WTC11 (cell line): ENCODE measurements around the gene MIF. TPM values are rescaled to one million over a fixed set of nuclear protein-coding genes. Genes with fewer than 3 reads are reported as not detected.
"Not testable (repeated sequence)": the region's sequence is repeated elsewhere in the genome, so short reads cannot be mapped to it uniquely, and the experiment has no call there.

Experiments
- ATAC-seq: fragments of 200-7000 bp; cut with Tn5 transposase; 2 replicates; pipeline ENCODE4 v1.10.0; 2021; ENCODE audit warnings: mild to moderate bottlenecking, moderate library complexity
- CTCF ChIA-PET: fragments of 300-600 bp; sonication (Branson Sonifier 250); formaldehyde crosslinking; loops from one replicate; lab custom pipeline; 2021; ENCODE audit warnings: antibody characterized with exemption; lab: Charles Lee
- POLR2A ChIA-PET: fragments of 350-600 bp; sonication (Branson Sonifier 250); formaldehyde crosslinking; loops from one replicate; lab custom pipeline; 2021; ENCODE audit warnings: antibody characterized with exemption; lab: Charles Lee
- DNase-seq: peaks from one replicate; pipeline ENCODE4 v3.0.0; 2021; ENCODE audit warnings: low spot score
- H3K27ac Mint-ChIP-seq: 2 replicates; pipeline ENCODE4 v1.8.0; 2021; ENCODE audit warnings: mixed read lengths
- H3K27me3 Mint-ChIP-seq: 2 replicates; pipeline ENCODE4 v1.8.0; 2021; ENCODE audit warnings: low read depth, mild to moderate bottlenecking, moderate library complexity, mixed read lengths
- H3K36me3 Mint-ChIP-seq: 2 replicates; pipeline ENCODE4 v1.8.0; 2021; ENCODE audit warnings: mixed read lengths
- H3K4me1 Mint-ChIP-seq: 2 replicates; pipeline ENCODE4 v1.8.0; 2022; ENCODE audit warnings: mixed read lengths
- H3K4me3 Mint-ChIP-seq: 2 replicates; pipeline ENCODE4 v1.8.0; 2021; ENCODE audit warnings: mild to moderate bottlenecking, moderate library complexity, mixed read lengths
- H3K9me3 Mint-ChIP-seq: 2 replicates; pipeline ENCODE4 v1.8.0; 2021; ENCODE audit warnings: mixed read lengths
- ARID4B ChIP-seq: sonication (generic); formaldehyde crosslinking; IDR thresholded peaks from 2 replicates; pipeline ENCODE4 v1.8.0; 2023; ENCODE audit warnings: missing genetic modification reagents, mild to moderate bottlenecking, borderline replicate concordance
- CBFB ChIP-seq: sonication (generic); formaldehyde crosslinking; IDR thresholded peaks from 2 replicates; pipeline ENCODE4 v1.8.1; 2022; ENCODE audit warnings: mild to moderate bottlenecking, low read depth, missing genetic modification reagents
- FOXP1 ChIP-seq: sonication (generic); formaldehyde crosslinking; IDR thresholded peaks from 2 replicates; pipeline ENCODE4 v1.8.0; 2022; ENCODE audit warnings: missing genetic modification reagents, mild to moderate bottlenecking, moderate library complexity, borderline replicate concordance
- JAZF1 ChIP-seq: fragments of 250-450 bp; sonication (Bioruptor Pico); IDR thresholded peaks from 2 replicates; pipeline ENCODE4 v1.9.0; 2021; ENCODE audit warnings: moderate library complexity, mild to moderate bottlenecking, inconsistent platforms
- MXD4 ChIP-seq: fragments of 250-450 bp; sonication (Bioruptor Pico); IDR thresholded peaks from 2 replicates; pipeline ENCODE4 v1.8.0; 2021; ENCODE audit warnings: mild to moderate bottlenecking, moderate library complexity, borderline replicate concordance
- MYBL2 ChIP-seq: sonication (generic); formaldehyde crosslinking; IDR thresholded peaks from 2 replicates; pipeline ENCODE4 v1.8.1; 2023; ENCODE audit warnings: mild to moderate bottlenecking, moderate library complexity, missing genetic modification reagents
- NR1H2 ChIP-seq: sonication (generic); formaldehyde crosslinking; IDR thresholded peaks from 2 replicates; pipeline ENCODE4 v1.9.0; 2021; ENCODE audit warnings: mild to moderate bottlenecking, moderate library complexity, missing genetic modification reagents
- PRDM15 ChIP-seq: sonication (generic); formaldehyde crosslinking; IDR thresholded peaks from 2 replicates; pipeline ENCODE4 v1.8.0; 2022; ENCODE audit warnings: missing genetic modification reagents
- SP1 ChIP-seq: sonication (generic); formaldehyde crosslinking; conservative IDR thresholded peaks from 2 replicates; pipeline ENCODE4 v1.8.1; 2022; ENCODE audit warnings: missing genetic modification reagents
- TEAD4 ChIP-seq: sonication (generic); formaldehyde crosslinking; IDR thresholded peaks from 2 replicates; pipeline ENCODE4 v1.8.0; 2022; ENCODE audit warnings: mild to moderate bottlenecking, missing genetic modification reagents
- USF2 ChIP-seq: sonication (generic); formaldehyde crosslinking; IDR thresholded peaks from 2 replicates; pipeline ENCODE4 v1.8.1; 2023; ENCODE audit warnings: mild to moderate bottlenecking, missing genetic modification reagents, moderate library complexity
- ZNF317 ChIP-seq: sonication (generic); formaldehyde crosslinking; IDR thresholded peaks from 2 replicates; pipeline ENCODE4 v1.8.1; 2023; ENCODE audit warnings: low read depth, mild to moderate bottlenecking, moderate library complexity, missing genetic modification reagents, borderline replicate concordance
- ZNF416 ChIP-seq: fragments of 250-450 bp; sonication (Bioruptor Pico); IDR thresholded peaks from 2 replicates; pipeline ENCODE4 v1.9.0; 2021; ENCODE audit warnings: mild to moderate bottlenecking, inconsistent platforms
- ZNF425 ChIP-seq: fragments of 250-450 bp; sonication (Bioruptor Pico); conservative IDR thresholded peaks from 2 replicates; pipeline ENCODE4 v1.9.0; 2021; ENCODE audit warnings: mild to moderate bottlenecking
- total RNA-seq: library from RNA; stranded (reverse); gene quantifications from 3 replicates; pipeline ENCODE4 v1.2.3, GENCODE V29; 2021

Gene MIF
- total RNA-seq, 1 experiment from 2014 or later, result 1,424 TPM

GRCh38 chr22:23913661-23914353 lies 19.6 kb downstream of the MIF start (continued):
- TF ChIP-seq SP1 (CRISPR knock-in tag) (peak; percentile 95), PRDM15 (CRISPR knock-in tag) (no peak), JAZF1 (CRISPR knock-in tag) (no peak), NR1H2 (CRISPR knock-in tag) (no peak), MYBL2 (peak; percentile 74; the same call in 1 of the 2 replicates), ZNF317 (CRISPR knock-in tag) (no peak), USF2 (peak; percentile 48), FOXP1 (peak; percentile 88; the same call in 1 of the 2 replicates), ZNF416 (CRISPR knock-in tag) (no peak), TEAD4 (CRISPR knock-in tag) (no peak), CBFB (CRISPR knock-in tag) (peak; percentile 34; the same call in 1 of the 2 replicates)

- H3K4me1 Mint-ChIP-seq, result peaks cover 8% of the 10 kb centered on the region
- DNase-seq (no peak), ATAC-seq (no peak)
- H3K9me3 Mint-ChIP-seq, result peaks cover 35% of the 10 kb centered on the region
- POLR2A ChIA-PET, result no interaction called here
- H3K27ac Mint-ChIP-seq, result no peak overlapping the region
- CTCF ChIA-PET, result no interaction called here
- TF ChIP-seq ZNF425 (CRISPR knock-in tag) (no peak), MXD4 (CRISPR knock-in tag) (no peak), MYBL2 (no peak), ARID4B (no peak)
- H3K4me3 Mint-ChIP-seq, result no peak overlapping the region
- H3K36me3 Mint-ChIP-seq, result peaks cover 16% of the 10 kb centered on the region
- peaks cover 44% of the 10 kb centered on the region for H3K27me3 Mint-ChIP-seq
These were observed 21.1 kb downstream of the MIF start for GRCh38 chr22:23915290-23915689.

- not testable (repeated sequence) for H3K36me3 Mint-ChIP-seq, H3K27ac Mint-ChIP-seq, ATAC-seq
These were observed 26.1 kb downstream of the MIF start for GRCh38 chr22:23920267-23920611.

More at GRCh38 chr22:23920267-23920611, 26.1 kb downstream of the MIF start:
- DNase-seq, H3K4me3 Mint-ChIP-seq, H3K4me1 Mint-ChIP-seq: not testable (repeated sequence)
- ChIA-PET CTCF (interaction anchor here (0.6 to 1.8 kb wide), 4 partner anchors 10 to 1520 kb away, joined by 3 to 11 read pairs (median 6); partner anchors contain the start of gene MIF), POLR2A (interaction anchor here (0.6 kb wide), 1 partner anchor 193 kb away, joined by 4 read pairs; no protein-coding TSS in a partner anchor)
- H3K27me3 Mint-ChIP-seq, result peaks cover 35% of the 10 kb centered on the region
- peaks cover 13% of the 10 kb centered on the region for H3K9me3 Mint-ChIP-seq
